Left hindlimb (tissue), 1 donor: Measurements from ENCODE around the gene SRR.

ENCODE experiments used
- DNase-seq: peaks from one replicate; pipeline ENCODE4 v3.0.0-alpha.2; 2018

The SRR gene

GRCh38 chr17:2373179-2373578, 69.4 kb downstream of the SRR start:
- DNase-seq: no peak
